CD4-positive, CD25-positive, alpha-beta regulatory T cell (primary cell): ENCODE data around the gene CARHSP1. TPM values are rescaled to one million over a fixed set of nuclear protein-coding genes. Genes with fewer than 3 reads are reported as not detected.
"Not testable (repeated sequence)": the region's sequence is repeated elsewhere in the genome, so short reads cannot be mapped to it uniquely, and the experiment has no call there.

ENCODE experiments used
- ATAC-seq, 2 donors: fragments of 150-1000 bp; cut with Tn5 transposase; one replicate each; pipeline ENCODE4 v1.10.0; 2021; ENCODE audit warnings: low read depth in 2 of 2, moderate number of reproducible peaks in 2 of 2, moderate library complexity in 1 of 2
- DNase-seq, 3 donors: peaks; one replicate each; pipeline versions ENCODE4 v3.0.0 to v3.0.0-alpha.2; 2012 to 2022; ENCODE audit warnings: mixed read lengths in 1 of 3
- H3K27ac ChIP-seq: one replicate; pipeline ENCODE4 v1.7.0; 2013; ENCODE audit warnings: mild to moderate bottlenecking, low read length; ENCODE audit not compliant: insufficient read depth, poor library complexity, severe bottlenecking
- H3K27me3 ChIP-seq: one replicate; pipeline ENCODE4 v1.7.0; 2013; ENCODE audit warnings: low read length; ENCODE audit not compliant: control insufficient read depth, insufficient read depth
- H3K36me3 ChIP-seq: one replicate; pipeline ENCODE4 v1.7.0; 2013; ENCODE audit warnings: mild to moderate bottlenecking, low read length, moderate library complexity; ENCODE audit not compliant: control insufficient read depth, insufficient read depth
- H3K4me1 ChIP-seq: 2 replicates; pipeline ENCODE4 v1.7.0; 2013; ENCODE audit warnings: mild to moderate bottlenecking, low read length; ENCODE audit not compliant: insufficient read depth, control insufficient read depth, poor library complexity, severe bottlenecking
- H3K4me3 ChIP-seq: one replicate; pipeline ENCODE4 v1.7.0; 2013; ENCODE audit warnings: low read depth, mild to moderate bottlenecking, low read length, moderate library complexity
- H3K9me3 ChIP-seq, 2 experiments: 1 replicate in 1 of 2; 2 replicates in 1 of 2; pipeline ENCODE4 v1.7.0; 2013; ENCODE audit warnings: low read length in 2 of 2, mild to moderate bottlenecking in 1 of 2, moderate library complexity in 1 of 2; ENCODE audit not compliant: control insufficient read depth in 2 of 2
- H3K27ac Mint-ChIP-seq, 3 donors: one replicate each; pipeline ENCODE4 v1.8.0; 2020 to 2022; ENCODE audit warnings: mild to moderate bottlenecking in 3 of 3, mixed read lengths in 3 of 3, moderate library complexity in 2 of 3
- H3K27me3 Mint-ChIP-seq: one replicate; pipeline ENCODE4 v1.8.0; 2022; ENCODE audit warnings: mild to moderate bottlenecking, mixed read lengths
- H3K36me3 Mint-ChIP-seq: one replicate; pipeline ENCODE4 v1.8.0; 2020; ENCODE audit warnings: mixed read lengths
- H3K4me1 Mint-ChIP-seq, 4 donors: one replicate each; pipeline ENCODE4 v1.8.0; 2020 to 2022; ENCODE audit warnings: mixed read lengths in 4 of 4, mild to moderate bottlenecking in 1 of 4
- H3K4me3 Mint-ChIP-seq, 4 donors: one replicate each; pipeline ENCODE4 v1.8.0; 2020 to 2022; ENCODE audit warnings: mild to moderate bottlenecking in 4 of 4, mixed read lengths in 4 of 4, moderate library complexity in 3 of 4
- H3K9me3 Mint-ChIP-seq, 7 donors: one replicate each; pipeline ENCODE4 v1.8.0; 2020 to 2022; ENCODE audit warnings: mixed read lengths in 7 of 7, mild to moderate bottlenecking in 3 of 7, moderate library complexity in 2 of 7
- polyA plus RNA-seq, 4 donors: library from polyadenylated mRNA; unstranded; fragments of 300-500 nt; fragmentation: Illumina TruSeq; gene quantifications; one replicate each; pipeline ENCODE4 v1.2.3, GENCODE V29; 2021
- total RNA-seq: library from RNA; stranded (reverse); gene quantifications from one replicate; pipeline ENCODE4 v1.2.3, GENCODE V29; 2022

The CARHSP1 gene
- total and polyA plus RNA-seq, 5 donors from 2014 or later = 55.3 to 94.8 (median 74.8) TPM

DNA sequence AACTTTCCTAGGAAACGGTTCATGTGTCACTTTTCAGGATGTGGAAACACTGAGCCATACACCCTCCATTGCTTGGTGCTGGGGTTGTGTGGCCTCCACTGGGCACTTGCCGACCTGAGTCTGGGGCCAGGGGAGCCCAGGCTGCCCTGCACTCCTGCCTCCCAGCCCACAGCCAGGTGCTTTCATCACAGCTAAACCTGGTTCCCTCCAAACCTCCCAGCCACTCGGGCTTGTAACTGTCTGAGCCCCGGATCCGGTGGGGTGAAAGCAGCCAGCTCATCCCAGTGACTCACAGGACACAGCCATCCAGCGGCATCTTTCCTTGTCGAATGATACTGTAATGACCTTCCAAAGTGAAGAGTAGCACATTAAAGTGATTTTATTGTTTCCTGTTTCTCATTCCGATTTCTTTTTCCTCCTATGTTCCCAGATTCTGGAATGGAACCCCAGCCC, 19.8 kb downstream of the CARHSP1 start:
- H3K27me3 Mint-ChIP-seq = no peaks in the 10 kb centered on the region
- no peaks in the 10 kb centered on the region for H3K9me3 Mint-ChIP-seq
- Histone ChIP-seq H3K4me1 (no peaks in the 10 kb centered on the region), H3K9me3 (no peaks in the 10 kb centered on the region), H3K36me3 (peaks cover 25% of the 10 kb centered on the region), H3K27me3 (no peaks in the 10 kb centered on the region), H3K4me3 (no peak overlapping the region), H3K27ac (no peak overlapping the region)
- no peak overlapping the region for H3K4me3 Mint-ChIP-seq
- H3K4me1 Mint-ChIP-seq = peaks cover 5 to 15% (median 6%) of the 10 kb centered on the region in 4 donors
- H3K36me3 Mint-ChIP-seq = peaks cover 34% of the 10 kb centered on the region
- no peak for DNase-seq
- peak overlapping the region in 1 of 3 donors; percentile 94 for H3K27ac Mint-ChIP-seq
- ATAC-seq = no peak

DNA sequence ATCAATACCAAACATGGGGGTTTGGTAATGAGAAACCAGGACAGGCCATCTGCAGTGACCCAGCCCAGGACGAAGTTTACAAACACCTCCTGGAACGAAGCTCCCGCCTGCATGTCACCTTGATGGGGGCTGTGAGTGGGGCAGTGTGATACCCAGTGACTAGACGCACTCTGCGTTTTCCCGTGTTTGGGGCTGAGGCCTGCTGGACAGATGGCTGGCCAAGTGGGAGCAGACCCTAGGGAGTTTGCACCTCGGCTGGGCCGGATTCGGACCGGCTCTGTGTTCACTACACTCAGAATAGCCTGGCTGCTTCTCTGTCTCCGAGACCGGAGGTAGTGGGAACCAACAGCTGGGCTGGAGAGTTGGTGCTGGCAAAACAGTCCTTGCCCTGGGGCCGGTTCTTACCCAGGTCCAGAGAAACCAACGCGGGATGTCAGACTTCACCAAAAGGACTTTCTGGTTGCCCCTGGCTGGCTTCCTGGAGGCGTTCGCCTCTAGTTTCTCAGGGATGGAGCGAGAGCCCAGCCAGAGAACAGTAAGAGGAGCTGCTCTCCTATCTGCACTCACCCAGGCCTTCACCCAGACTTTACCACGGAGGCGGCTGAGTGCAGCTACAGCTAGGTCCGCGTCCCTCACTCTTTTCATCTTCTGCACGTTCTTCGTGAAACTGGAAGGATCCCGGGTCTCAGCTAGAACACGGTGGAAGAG, 20.4 kb downstream of the CARHSP1 start:
- H3K4me1 Mint-ChIP-seq = peaks cover 6 to 17% (median 9%) of the 10 kb centered on the region in 4 donors
- Histone ChIP-seq H3K27me3 (no peaks in the 10 kb centered on the region), H3K4me3 (no peak overlapping the region), H3K4me1 (no peaks in the 10 kb centered on the region), H3K27ac (no peak overlapping the region), H3K36me3 (peaks cover 25% of the 10 kb centered on the region), H3K9me3 (no peaks in the 10 kb centered on the region)
- ATAC-seq (no peak), DNase-seq (no peak)
- H3K4me3 Mint-ChIP-seq = no peak overlapping the region
- H3K27me3 Mint-ChIP-seq = no peaks in the 10 kb centered on the region
- no peak overlapping the region for H3K27ac Mint-ChIP-seq
- H3K9me3 Mint-ChIP-seq = no peaks in the 10 kb centered on the region
- H3K36me3 Mint-ChIP-seq = peaks cover 34% of the 10 kb centered on the region

DNA sequence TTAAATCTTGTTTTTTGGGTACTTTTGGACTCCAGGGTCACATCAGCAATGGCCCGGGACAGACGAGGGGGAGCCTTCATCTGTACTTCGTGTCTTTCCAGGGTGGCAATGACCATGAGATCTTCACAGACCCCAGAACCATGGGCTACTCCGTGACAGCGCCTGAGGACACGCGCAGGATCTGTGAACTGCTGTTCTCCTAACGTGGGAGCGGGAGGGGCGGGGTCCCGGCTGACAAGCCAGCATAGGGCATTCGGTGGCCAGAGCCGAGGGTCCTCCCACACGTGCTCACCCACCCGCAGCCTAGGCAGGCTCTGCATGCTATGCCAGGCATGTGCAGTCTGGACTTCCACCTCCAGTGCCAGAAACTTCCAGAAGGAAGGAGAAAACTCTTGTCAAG, 21.2 kb downstream of the CARHSP1 start:
- H3K9me3 ChIP-seq = no peaks in the 10 kb centered on the region
- H3K27ac Mint-ChIP-seq = no peak overlapping the region
- peaks cover 18% of the 10 kb centered on the region for H3K36me3 ChIP-seq
- no peak overlapping the region for H3K4me3 Mint-ChIP-seq
- no peaks in the 10 kb centered on the region for H3K9me3 Mint-ChIP-seq
- H3K4me1 ChIP-seq = no peaks in the 10 kb centered on the region
- H3K4me1 Mint-ChIP-seq = peaks cover under 1 to 20% (median 9%) of the 10 kb centered on the region in 4 donors
- ATAC-seq (no peak), DNase-seq (no peak)
- no peak overlapping the region for H3K27ac ChIP-seq
- H3K27me3 ChIP-seq = no peaks in the 10 kb centered on the region
- H3K36me3 Mint-ChIP-seq = peaks cover 28% of the 10 kb centered on the region
- H3K4me3 ChIP-seq = no peak overlapping the region
- no peaks in the 10 kb centered on the region for H3K27me3 Mint-ChIP-seq

DNA sequence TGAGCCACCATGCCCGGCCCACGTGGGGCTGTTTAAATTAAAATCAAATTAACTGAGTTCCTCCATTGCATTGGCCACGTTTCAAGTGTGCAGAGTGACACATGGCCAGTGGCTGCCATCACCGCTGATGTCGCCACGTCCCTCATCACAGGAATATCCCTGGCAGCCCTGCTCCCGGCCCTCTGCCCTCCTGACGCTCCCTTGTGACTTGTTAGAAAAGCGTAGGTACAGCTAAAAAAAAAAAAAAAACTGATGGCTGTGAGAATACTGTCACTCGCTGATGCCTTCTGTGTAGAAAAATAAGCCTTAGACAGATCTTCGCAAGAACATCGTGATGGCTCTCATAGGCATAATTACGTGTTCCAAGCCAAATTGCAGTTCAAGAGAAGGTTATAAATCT, 21.7 kb downstream of the CARHSP1 start:
- Histone ChIP-seq H3K9me3 (no peaks in the 10 kb centered on the region), H3K27ac (no peak overlapping the region), H3K4me3 (no peak overlapping the region), H3K36me3 (peaks cover 18% of the 10 kb centered on the region), H3K27me3 (no peaks in the 10 kb centered on the region), H3K4me1 (no peaks in the 10 kb centered on the region)
- no peaks in the 10 kb centered on the region for H3K9me3 Mint-ChIP-seq
- no peak for ATAC-seq
- no peaks in the 10 kb centered on the region for H3K27me3 Mint-ChIP-seq
- no peak for DNase-seq
- peaks cover 28% of the 10 kb centered on the region for H3K36me3 Mint-ChIP-seq
- H3K4me3 Mint-ChIP-seq = no peak overlapping the region
- H3K27ac Mint-ChIP-seq = peak overlapping the region in 1 of 3 donors; percentile 46
- peaks cover 0 to 21% (median 11%) of the 10 kb centered on the region in 4 donors for H3K4me1 Mint-ChIP-seq

DNA sequence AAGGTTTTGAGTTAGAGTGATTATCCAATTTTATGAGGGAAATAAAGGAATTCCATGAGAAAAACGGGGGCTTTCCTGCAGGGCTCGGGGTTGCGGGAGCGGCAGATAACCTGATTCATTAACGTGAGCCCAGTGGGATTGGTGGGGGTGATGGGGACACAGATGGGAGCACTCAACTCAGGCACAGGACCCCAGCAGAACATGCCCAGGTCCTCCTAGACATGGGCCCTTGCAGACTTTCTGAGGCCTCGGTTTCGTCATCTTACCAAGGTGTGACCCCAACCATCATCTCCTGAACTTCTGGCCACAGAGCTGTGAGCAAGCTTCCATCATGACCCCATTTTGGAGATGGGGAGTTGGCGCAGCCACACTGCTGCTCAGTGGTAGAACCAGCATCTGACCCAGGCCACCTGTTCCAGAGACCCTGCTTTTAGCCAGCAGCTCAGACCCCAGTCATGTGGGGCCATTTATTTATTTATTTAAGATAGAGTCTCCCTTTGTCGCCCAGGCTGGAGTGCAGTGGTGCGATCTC, 22.3 kb downstream of the CARHSP1 start:
- peaks cover 25% of the 10 kb centered on the region for H3K36me3 Mint-ChIP-seq
- no peaks in the 10 kb centered on the region for H3K9me3 Mint-ChIP-seq
- Histone ChIP-seq H3K36me3 (peaks cover 18% of the 10 kb centered on the region), H3K9me3 (no peaks in the 10 kb centered on the region), H3K27ac (no peak overlapping the region), H3K27me3 (no peaks in the 10 kb centered on the region), H3K4me3 (no peak overlapping the region), H3K4me1 (no peaks in the 10 kb centered on the region)
- DNase-seq (no peak), ATAC-seq (no peak)
- no peak overlapping the region for H3K27ac Mint-ChIP-seq
- no peaks in the 10 kb centered on the region for H3K27me3 Mint-ChIP-seq
- no peak overlapping the region for H3K4me3 Mint-ChIP-seq
- peaks cover 0 to 20% (median 10%) of the 10 kb centered on the region in 4 donors for H3K4me1 Mint-ChIP-seq

DNA sequence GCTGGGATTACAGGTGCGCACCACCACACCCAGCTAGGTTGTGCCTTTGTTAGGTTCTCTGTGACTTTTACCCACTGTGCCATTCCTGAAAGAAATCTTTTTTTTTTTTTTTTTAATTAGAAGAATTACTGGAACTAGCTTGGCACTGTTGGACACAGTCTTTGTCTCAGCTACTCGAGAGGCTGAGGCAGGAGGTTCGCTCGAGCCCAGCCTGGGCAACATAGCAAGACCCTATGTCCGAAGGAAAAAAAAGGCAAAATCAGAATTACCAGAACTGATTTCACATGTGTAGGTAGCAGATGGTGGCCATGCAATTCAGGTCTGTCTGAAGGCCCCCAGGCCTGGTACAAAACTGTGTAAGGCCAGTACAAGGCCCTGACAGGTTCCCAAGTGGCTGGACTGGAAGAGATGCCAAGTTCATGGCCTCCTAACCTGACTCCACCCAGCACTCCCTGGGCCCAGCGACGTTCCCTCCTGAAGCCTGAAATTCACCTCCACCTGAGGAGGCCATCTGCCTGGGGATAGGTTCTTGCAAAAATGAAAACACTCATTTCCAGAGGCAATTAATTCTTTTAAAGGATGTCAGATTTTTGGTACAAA, 23.0 kb downstream of the CARHSP1 start:
- no peaks in the 10 kb centered on the region for H3K27me3 Mint-ChIP-seq
- Histone ChIP-seq H3K9me3 (no peaks in the 10 kb centered on the region), H3K36me3 (peaks cover 18% of the 10 kb centered on the region), H3K27ac (no peak overlapping the region), H3K4me3 (no peak overlapping the region), H3K27me3 (no peaks in the 10 kb centered on the region), H3K4me1 (no peaks in the 10 kb centered on the region)
- peaks cover 0 to 17% (median 7%) of the 10 kb centered on the region in 4 donors for H3K4me1 Mint-ChIP-seq
- peak overlapping the region in 1 of 3 donors; percentile 71 for H3K27ac Mint-ChIP-seq
- H3K4me3 Mint-ChIP-seq = no peak overlapping the region
- peaks cover 22% of the 10 kb centered on the region for H3K36me3 Mint-ChIP-seq
- H3K9me3 Mint-ChIP-seq = no peaks in the 10 kb centered on the region
- DNase-seq (no peak), ATAC-seq (no peak)

DNA sequence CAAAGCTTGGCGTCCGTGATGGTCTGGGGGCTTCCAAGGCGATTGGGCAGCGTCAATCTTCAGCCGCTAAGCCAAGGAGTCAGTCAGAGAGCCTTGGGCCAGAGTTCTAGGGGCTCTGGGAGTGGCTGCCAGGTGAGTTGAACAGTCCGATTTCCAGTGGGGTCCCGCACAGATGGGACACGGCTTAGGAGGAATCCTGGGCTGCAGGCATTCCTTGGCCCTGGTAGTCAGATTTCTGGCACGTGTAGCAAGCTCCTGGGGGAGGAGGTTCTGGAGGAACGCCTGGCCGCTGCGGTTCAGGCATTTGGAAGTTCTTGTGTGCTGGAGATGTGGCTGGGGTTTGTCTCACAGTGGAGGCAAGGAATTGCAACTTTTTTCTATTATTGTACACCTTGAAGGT, 25.5 kb downstream of the CARHSP1 start:
- H3K27ac ChIP-seq, H3K36me3 ChIP-seq, H3K4me1 ChIP-seq, ATAC-seq, DNase-seq, H3K36me3 Mint-ChIP-seq, H3K4me3 ChIP-seq, H3K4me3 Mint-ChIP-seq, H3K9me3 Mint-ChIP-seq, H3K27me3 Mint-ChIP-seq, H3K9me3 ChIP-seq, H3K27me3 ChIP-seq: not testable (repeated sequence)
- Mint-ChIP-seq H3K4me1 (peaks cover 0 to 13% (median 7%) of the 10 kb centered on the region in 4 donors), H3K27ac (peak overlapping the region in 1 of 3 donors; percentile 92)
